Activated CD4-positive, alpha-beta T cell treated with anti-CD3 and anti-CD28 coated beads for 48 hours (primary cell): ENCODE results near the gene BEND6.
A peak's percentile ranks its signal among the peaks of the same experiment; 100 is the strongest.

Experiments used
- DNase-seq: peaks from one replicate; pipeline ENCODE4 v3.0.0-alpha.2; 2020

The BEND6 gene

DNA sequence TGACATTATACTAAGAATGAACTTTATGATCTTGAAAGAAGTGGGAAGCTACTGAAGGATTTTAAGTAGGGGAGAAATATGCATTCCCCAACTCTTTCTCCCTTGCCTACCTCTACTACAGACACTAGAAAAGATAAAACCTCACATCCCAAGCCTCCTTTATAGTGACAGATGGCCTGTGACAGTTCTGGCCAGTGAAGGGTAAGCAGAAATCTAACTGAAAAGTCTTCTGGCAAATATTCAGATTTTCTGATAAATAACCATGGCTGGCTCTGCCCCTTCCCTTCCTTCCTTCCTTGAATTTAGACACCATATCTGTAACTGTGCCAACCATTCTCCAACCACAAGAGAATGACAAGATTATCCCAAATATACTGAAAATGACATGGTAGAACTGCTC lies 10.2 kb upstream of the BEND6 start:
- no peak for DNase-seq

DNA sequence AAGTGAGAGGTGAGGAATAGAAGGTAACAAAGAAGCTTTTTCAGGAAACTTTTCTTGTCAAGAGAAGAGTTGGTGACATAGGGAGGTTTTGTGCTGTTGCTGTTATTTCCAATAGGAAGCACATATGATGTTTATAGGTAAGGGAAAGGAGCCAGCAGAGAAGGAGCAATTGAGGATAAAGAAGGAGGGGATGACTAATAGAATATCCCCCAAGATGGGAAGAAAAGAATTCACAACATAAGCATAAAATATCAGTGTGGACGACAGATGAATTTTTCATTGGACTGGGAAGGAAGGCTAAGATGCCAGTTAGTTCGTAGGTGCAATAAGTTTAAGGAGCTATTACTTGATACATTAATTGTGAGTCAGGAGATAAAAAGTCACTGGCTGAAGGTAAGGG lies 8.5 kb upstream of the BEND6 start:
- DNase-seq, result no peak

DNA sequence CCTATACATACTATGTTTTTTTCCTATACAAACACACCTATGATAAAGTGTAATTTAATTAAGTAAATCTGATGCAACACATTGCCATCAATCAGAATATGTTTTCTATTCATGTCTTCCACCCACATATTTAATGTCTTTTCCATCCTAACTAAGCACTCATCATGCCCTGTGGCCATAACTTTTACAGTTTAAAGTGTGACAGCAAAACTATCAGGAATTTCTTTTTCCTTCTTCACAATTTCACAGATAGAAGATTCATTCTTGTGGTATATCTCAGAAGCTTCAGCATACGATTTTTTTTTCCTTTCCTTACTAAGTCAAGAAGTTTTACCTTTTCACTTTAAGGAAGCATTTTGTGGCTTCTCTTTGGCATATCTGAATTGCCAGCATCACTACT lies 7.0 kb upstream of the BEND6 start:
- no peak for DNase-seq

DNA sequence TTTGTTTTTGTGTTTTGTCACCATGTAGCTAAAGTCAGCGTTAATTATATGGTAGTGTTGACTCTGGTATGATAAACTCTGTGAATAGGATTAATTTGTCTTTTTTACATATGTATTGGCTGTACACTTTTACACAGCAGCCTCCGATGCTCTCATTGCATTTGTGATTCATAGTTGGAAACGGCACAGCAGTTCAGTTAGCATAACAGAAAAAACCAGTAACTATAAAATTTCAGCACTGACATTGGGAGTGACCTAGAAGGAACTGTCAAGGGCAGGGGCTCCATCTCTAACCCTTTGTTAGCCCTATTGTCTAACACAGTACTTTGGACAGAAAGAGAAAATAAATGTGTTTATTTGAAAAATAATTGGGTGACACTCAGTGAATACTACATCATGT lies 5.6 kb upstream of the BEND6 start:
- no peak for DNase-seq

DNA sequence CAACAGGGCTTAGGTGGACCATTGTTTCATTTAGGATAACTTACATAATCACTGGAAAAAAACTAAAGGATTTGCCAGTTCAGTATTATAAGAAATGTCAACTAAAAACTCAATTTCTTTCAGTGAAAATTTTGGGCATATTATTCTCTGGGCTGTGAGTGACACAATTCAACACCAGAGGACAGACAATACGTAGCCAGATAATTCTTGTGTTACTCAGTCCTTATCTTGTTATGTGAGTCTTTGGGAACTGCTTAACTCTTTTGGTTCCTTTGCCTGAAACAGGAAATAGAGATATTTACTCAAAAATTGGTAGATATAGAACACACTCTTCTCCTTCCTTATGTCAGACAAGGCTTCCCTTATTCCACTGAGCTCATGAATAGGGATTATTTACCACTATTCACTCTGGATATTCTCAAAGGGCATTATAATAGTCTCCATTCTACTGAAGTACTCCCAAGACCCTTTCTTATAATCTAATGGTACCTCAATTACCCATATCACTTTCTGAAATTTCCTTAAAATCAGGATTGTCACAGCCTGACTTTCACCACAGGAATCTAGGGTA lies 4.9 kb upstream of the BEND6 start:
- no peak for DNase-seq

DNA sequence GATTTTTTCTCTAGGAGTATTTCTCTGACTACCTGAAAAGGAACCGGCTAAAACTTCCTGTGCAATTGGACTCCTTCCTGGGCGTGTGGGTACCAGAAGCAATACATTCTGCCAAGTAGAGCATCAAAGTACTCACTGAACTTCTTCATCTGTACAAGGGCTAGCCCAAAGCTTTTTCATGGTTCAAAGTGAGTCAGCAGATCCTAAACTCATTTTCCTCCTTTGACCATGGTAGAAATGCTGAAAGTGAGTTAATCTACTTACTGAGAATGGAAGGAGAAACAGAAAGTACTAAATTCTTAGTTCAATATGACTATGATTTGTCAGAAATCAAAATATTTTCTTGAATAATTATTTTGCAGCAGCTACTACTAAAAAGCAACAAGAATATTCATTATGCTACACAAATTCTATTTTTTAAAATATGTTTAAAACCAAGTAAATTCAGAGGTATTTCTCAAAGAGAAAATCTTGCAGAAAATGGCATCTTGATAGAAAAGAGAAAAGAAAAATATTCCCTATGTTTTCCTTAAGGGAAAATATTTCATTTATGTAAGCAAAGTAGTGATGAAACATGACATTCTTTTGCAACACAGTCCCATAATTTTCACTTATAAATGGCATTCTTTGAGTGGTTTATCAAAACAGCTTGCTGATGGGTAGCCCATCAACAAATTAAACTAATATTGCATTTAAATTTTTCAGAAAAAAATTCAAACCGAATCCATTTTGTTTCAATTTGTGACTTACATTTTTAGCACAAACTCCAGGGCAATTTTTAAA lies 3.7 kb upstream of the BEND6 start:
- no peak for DNase-seq

DNA sequence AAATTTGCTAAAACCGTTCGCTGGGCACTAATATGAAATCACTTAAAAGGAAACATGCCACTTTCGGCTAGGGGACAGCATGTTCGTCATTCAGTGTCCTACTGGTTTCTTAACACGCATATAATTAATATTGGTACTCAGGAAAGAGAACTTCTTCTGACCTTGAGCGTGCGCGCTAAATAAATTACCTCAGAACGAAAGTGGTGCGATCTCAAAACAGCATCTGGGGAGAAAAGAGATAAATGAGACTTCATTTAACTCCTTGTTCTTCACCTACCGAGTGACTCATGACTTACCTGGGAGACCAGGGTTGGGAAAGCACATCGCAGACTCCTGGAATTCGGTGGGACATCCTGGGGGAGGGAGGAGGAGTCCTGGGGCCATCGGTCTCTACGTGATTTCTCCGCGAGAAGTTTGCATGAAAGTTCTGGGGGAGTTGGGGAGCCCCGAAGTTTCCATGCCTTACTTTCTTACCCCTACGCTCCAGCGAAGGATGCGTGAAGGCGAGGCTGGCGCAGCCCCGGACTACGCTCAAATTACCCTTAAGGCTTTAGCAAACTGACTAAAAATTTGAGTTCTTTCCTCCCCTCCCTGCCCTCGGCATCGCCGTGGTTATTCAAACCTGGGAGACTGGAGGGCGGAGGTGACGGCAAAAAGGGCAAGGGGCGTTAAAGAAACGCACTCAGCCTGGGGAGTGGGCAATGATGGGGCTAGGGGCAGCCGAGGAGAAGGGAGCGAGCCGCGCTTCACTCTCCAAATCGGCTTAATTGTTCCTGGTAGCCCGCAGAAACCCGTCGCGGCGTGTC lies 1.1 kb upstream of the BEND6 start:
- DNase-seq, result peak; percentile 5

DNA sequence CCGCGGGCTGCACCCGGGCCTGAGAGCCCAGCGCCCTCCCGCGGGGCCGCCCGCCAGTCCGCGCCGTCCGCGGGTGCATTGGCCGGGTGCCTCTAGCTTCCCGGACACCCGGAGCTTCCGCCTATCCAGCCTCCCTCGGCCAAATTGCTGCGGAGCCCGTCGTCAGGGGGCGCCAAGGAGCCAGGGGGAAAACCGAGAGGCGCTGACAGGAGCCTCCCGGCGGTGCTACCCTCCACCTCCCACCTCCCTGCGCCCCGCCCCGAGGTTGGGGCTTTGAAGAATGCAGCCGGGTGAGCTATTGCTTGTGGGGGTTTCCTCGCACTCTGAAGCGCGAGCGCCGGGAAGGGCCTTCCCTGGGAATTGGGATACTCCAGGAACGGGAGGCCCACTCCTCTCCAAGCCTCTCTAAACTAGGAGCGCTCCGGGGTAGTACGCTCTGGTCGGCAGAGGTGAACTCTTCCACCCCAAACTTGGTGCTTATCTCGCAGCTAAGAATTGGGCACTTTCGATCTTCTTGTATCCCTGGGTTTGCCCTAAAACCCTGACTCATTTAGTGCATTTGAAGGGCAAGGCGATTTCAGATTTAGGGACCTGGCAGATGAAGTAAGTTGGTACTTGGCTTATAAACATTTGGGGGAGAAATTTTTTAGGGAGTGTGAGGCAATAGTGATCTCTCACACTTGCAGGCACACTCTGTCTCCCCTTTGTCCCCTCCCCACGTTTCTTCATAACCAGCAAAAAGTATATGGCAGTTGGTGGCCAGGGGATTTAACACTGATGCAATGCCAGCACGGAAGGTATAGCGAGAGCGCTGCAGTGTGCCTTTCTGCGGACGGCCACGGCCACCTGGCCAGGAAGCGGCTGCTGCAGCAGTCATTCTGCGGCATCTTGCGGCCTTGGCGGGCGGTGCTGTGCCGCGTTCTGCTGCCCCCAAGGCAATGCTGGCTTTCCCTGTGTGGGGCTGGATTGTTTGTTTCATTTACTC lies 556 bp downstream of the BEND6 start:
- peak; percentile 83 for DNase-seq

DNA sequence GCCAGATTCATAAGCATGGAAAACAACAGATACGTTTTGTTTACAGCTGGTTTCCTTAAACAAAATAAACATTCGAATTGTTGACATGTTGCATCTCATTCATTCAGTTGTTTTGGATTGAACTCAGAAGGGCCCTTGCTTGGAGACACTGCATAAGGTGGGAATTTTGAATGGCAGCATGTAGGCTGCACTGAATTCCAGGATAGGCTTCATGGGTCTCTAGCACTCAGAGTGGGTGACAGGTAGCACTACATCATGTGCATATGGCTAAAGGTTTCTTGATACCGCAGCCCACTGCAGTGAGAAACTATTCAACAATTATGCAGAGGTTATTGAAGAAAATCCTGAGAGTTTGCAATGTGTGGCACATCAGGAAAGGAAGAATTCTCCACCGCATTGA lies 1.6 kb downstream of the BEND6 start:
- no peak for DNase-seq

DNA sequence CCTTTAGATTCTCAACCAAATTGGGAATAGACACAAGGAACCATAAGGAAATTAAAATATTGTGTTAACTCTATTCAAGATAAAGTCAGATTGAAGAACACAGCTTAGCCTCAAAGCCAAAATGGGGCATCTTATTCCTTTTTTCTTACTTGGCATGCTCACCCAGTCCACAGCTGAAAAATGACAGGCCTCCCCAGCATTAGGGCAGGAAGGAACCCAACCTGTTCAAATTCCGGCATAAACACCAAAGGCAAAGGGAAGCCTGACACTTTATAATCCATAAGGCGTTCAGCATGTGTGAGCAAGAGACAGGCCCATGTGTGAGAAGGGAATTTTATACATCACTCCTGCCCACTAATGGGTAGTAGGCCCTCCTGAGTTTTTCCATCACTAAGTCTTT lies 2.9 kb downstream of the BEND6 start:
- no peak for DNase-seq

DNA sequence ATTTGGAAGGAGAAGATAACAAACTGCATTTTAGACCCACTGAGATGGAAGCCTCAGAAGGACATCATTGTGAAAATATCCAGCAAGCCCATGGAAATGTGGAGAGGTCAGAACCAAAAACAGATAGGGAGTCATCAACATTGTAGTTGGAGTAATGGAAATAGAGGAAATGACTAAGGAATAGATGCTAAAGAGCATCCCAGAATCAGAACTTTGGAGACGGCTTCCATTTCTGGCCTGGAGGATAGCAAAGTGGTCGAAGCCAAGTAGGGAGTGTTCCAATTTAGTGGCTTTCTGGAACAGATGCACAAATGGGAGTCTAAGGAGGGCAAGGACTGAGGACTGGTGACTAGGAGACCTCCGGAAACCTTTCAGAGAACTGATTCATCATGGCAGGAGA lies 3.6 kb downstream of the BEND6 start:
- DNase-seq, result no peak

DNA sequence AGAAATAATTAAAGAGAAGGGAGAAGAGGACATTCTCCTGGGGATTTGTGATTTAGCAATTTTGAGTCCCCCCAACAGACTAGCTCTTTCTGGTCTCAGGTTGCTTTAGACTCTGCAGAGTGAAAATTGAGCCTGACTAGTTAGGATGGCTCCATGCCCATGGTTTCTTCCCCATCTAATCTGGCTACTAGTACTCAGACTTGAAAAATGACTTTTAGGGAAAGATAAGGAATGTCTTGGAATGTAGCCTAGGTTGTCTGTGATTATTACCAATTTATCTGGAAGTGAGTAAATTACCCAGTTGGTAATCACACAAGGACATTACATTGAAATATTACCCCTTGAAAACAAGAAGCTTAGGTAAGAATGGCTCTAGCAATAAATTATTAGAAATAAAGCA lies 4.2 kb downstream of the BEND6 start:
- no peak for DNase-seq

DNA sequence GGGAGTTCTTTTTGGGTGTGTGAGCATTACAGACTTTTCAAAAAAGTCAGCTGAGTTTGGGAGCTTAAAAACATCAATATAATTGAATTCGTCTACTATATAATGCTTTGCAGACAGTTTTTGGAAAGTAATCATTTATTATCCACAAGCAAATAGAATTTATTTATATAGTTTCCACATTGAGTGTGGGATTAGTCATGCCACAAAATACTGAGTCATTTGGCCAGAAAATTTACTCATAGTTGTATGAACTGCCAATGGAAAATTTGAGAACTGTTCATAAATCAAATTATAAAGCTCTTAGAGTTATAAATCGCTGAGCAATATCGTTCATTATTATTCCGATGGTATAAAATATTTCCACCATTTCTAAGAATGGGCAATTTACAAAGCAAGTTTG lies 5.0 kb downstream of the BEND6 start:
- no peak for DNase-seq

DNA sequence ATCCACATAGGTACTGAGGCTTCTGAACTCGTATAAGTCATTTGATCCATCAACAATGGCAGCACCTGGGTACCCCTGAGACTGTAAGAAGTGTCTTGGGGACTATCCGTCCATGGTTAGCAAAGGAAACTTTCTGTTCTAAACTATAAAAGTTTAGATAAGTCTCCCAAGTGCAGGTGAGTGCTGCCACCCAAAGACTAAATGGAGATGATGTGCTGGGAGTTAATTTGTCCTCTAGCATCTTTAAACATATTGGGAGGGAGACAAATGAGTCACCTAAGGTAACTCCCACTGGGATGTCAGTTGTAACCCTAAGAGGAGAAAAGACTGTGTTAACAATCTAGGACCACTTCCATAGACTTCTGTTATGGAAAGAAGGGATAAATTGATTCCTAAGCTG lies 6.2 kb downstream of the BEND6 start:
- no peak for DNase-seq

DNA sequence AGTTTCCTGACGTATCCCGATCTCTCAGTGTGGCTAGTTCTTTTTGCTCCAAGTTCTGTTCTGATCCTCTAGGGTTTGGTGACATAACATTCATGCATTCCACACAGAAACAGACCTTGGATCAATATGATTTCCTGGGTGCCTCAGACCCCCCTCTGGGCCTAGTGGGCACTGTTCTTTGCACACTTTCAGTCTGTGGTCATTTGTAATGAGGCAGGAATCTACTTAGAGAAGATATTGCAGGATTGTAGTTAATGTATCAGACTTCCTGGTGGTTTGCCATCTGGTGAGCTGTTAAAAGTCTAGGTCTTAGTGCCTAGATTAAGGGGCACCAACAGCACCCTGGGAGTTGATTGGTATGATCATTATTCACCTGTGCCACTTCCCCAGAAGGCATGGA lies 7.5 kb downstream of the BEND6 start:
- no peak for DNase-seq

DNA sequence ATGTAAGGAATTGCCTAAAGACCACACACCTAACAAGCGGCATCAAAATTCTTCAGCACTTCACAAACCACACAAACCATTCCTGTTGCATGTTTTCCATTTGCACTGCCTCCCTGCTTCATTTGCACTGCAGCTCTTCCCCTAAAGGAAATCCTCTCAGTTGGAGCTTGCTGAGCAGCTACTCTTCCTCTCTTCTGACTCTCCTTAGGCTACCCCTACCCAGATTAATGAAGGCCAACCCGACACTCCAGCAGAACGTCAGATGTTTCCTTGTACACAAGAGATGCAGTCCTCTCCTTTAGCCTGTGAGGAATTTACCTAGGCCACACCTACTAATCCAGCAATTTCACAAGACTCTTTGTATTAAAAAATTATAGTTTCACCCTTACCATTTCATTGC lies 8.1 kb downstream of the BEND6 start:
- DNase-seq, result no peak

DNA sequence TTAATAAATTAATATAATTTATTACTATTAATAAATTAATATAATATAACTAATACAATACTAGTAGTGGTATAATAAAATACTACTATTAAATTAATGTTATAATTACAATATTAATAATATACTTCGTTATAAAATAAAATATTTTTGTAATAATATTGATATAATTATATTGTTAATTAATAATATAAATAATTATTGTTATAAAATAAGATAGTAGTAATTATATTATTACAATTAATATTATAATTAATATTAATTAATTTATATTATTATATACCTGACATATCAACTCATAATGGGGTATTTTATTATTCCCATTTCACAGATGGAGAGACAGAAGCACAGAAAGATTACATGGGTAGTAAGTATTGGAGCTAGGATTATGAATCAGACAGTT lies 8.9 kb downstream of the BEND6 start:
- no peak for DNase-seq

DNA sequence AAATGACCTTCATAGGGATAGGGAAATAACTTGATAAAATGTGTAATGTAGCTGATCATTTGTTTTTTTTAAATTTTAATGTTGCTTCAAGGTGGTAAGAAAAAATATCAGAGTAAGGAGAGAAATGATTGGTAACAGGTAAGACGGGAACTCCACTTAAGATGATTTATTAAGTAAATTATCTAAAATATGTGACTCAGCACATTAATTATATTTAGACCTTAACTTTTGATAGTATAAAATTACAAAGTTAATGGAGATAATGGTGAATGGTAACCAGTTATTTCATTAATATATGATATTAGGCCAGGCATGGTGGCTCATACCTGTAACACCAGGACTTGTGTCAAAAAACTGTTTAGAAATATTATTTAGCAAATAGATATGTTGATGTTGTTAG lies 10.2 kb downstream of the BEND6 start:
- no peak for DNase-seq

DNA sequence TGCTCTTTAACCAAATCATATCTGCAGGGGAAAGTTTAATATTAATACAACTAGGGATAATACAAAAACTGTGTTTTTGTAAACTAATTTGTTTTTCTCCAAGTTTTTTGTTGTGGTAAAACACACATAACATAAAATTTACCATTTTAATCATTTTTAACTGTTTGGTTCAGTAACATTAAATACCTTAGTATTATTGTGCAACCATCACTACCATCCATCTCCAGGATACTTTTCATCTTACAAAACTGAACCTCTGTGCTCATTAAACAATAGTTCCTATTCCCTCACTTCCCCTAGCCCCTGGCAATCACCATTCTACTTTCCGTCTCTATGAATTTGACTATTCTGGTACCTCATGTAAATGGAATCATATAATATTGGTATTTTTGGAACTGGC lies 15.9 kb downstream of the BEND6 start:
- DNase-seq, result no peak

DNA sequence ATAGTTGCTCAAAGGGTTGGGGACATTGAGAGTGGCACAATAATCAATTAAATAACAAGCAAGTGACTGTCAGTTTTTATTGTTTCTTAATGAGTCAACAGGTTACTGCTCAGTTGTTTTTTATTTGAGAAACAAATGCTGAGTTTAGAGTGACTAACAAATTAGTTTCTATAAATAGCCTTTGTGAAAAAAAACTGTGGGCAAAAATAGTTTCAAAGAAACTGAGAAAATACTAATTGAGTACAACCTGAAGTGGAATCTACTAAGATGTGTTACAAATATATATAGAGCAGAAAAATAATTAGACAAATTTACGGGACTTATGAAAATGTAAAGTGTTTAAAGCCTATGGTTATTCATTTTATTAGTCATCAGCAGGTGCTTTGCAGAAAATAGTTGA lies 22.3 kb downstream of the BEND6 start:
- DNase-seq, result no peak

DNA sequence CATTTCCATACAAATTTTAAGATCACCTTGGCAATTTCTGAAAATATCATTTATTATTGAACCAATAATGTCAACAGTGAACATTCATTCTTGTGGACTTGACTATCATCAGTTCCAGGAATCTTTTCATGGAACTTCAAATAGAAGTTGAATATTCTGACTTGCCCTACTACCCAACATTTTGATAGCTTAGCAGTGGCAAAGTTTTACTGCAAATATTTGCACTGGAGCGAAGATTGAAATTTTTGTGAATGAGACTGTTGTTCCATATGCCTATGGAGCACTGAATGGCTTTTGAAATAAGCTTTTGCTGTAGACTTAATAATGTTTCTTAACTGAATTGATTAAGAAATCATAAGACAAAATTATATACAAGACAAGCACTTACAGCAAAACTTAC lies 23.6 kb downstream of the BEND6 start:
- DNase-seq, result no peak

DNA sequence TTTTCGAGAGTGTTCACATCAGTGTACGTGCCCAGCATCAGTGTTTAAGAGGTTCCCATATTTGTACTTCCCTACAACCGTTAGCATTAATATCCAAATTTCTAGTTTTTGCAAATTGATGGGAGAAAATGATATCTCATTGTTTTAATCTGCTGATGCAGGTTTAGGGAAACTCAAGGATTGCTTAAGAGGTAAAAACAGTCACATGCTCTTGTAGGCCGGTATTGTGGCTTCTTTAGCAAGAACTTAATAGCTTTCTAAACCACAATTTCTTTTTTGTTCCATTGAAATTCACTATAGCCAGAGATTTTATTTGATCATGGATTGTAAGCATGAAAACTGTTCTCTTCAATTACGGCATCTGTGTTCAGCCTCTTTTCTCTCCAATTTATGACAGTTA lies 29.5 kb downstream of the BEND6 start:
- DNase-seq, result no peak

DNA sequence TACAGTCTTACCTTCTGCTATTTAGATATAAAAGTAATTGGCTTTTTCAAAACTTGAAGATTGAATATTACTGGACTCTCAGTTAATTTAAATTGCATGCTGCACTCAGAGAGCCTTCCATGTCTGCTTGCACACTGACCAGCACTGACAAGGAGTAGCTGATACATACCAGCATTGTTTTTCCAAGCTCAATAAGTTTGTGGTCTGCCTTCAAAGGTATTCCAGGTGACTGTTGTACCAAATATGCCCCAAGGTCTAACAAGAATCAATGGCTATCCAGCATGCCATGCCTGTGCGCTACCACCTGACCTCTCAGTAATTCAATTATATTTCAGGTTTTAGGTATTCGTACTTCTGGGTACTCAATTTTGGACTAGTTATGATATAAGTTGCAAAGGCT lies 30.0 kb downstream of the BEND6 start:
- no peak for DNase-seq
